ENCODE results near the gene CYP51A1.

- no peak for TF ChIP-seq CTCF (IDR thresholded peaks at IDR 0.05)
- TF ChIP-seq POLR2A (IDR thresholded peaks at IDR 0.05), result no peak
These were observed 12.6 kb downstream of the CYP51A1 start for GRCh38 chr7:92121681-92122080.

Measured in stomach (tissue), 4 donors.